Measurements from ENCODE around the gene SPAG9.

SPAG9 gene

GRCh38 chr17:51159604-51160003 lies 38.9 kb upstream of the SPAG9 start:
- Histone ChIP-seq H3K36me3 (ENCODE audit: low read depth) (peaks cover 76% of the 10 kb centered on the region), H3K9me3 (ENCODE audit: severe bottlenecking) (no peaks in the 10 kb centered on the region), H3K4me1 (ENCODE audit: insufficient read depth, poor library complexity, severe bottlenecking) (peaks cover 3% of the 10 kb centered on the region), H3K27ac (ENCODE audit: poor library complexity, severe bottlenecking) (no peak overlapping the region), H3K4me3 (ENCODE audit: severe bottlenecking) (no peak overlapping the region), H3K27me3 (ENCODE audit: insufficient read depth, poor library complexity, severe bottlenecking) (no peaks in the 10 kb centered on the region)
- ATAC-seq (ENCODE audit: low read depth), result no peak
- no peak for DNase-seq (ENCODE audit: low spot score)
- no peak for TF ChIP-seq CTCF (IDR thresholded peaks at IDR 0.05; ENCODE audit: poor library complexity, severe bottlenecking)

- no peak overlapping the region for H3K4me3 ChIP-seq (ENCODE audit: severe bottlenecking)
- peaks cover 13% of the 10 kb centered on the region for H3K4me1 ChIP-seq (ENCODE audit: insufficient read depth, poor library complexity, severe bottlenecking)
- no peak for DNase-seq (ENCODE audit: low spot score)
- TF ChIP-seq CTCF (IDR thresholded peaks at IDR 0.05; ENCODE audit: poor library complexity, severe bottlenecking), result no peak
- no peaks in the 10 kb centered on the region for H3K9me3 ChIP-seq (ENCODE audit: severe bottlenecking)
- no peak for ATAC-seq (ENCODE audit: low read depth)
- no peak overlapping the region for H3K27ac ChIP-seq (ENCODE audit: poor library complexity, severe bottlenecking)
- H3K27me3 ChIP-seq (ENCODE audit: insufficient read depth, poor library complexity, severe bottlenecking), result no peaks in the 10 kb centered on the region
- H3K36me3 ChIP-seq (ENCODE audit: low read depth), result peaks cover 51% of the 10 kb centered on the region
Observed at GRCh38 chr17:51155416-51155815, 34.7 kb upstream of the SPAG9 start.

GRCh38 chr17:51154176-51154575 lies 33.5 kb upstream of the SPAG9 start:
- peaks cover 13% of the 10 kb centered on the region for H3K4me1 ChIP-seq (ENCODE audit: insufficient read depth, poor library complexity, severe bottlenecking)
- peak overlapping the region; percentile 55 for H3K4me3 ChIP-seq (ENCODE audit: severe bottlenecking)
- H3K27ac ChIP-seq (ENCODE audit: poor library complexity, severe bottlenecking), result peak overlapping the region; percentile 59
- TF ChIP-seq CTCF (IDR thresholded peaks at IDR 0.05; ENCODE audit: poor library complexity, severe bottlenecking), result no peak
- ATAC-seq (ENCODE audit: low read depth) (no peak), DNase-seq (ENCODE audit: low spot score) (no peak)
- no peaks in the 10 kb centered on the region for H3K9me3 ChIP-seq (ENCODE audit: severe bottlenecking)
- peaks cover 39% of the 10 kb centered on the region for H3K36me3 ChIP-seq (ENCODE audit: low read depth)
- H3K27me3 ChIP-seq (ENCODE audit: insufficient read depth, poor library complexity, severe bottlenecking), result no peaks in the 10 kb centered on the region

- no peaks in the 10 kb centered on the region for H3K27me3 ChIP-seq (ENCODE audit: insufficient read depth, poor library complexity, severe bottlenecking)
- H3K36me3 ChIP-seq (ENCODE audit: low read depth), result peaks cover 31% of the 10 kb centered on the region
- peak; percentile 96 for TF ChIP-seq CTCF (IDR thresholded peaks at IDR 0.05; ENCODE audit: poor library complexity, severe bottlenecking)
- ATAC-seq (ENCODE audit: low read depth), result peak; percentile 94
- H3K4me1 ChIP-seq (ENCODE audit: insufficient read depth, poor library complexity, severe bottlenecking), result peaks cover 13% of the 10 kb centered on the region
- no peaks in the 10 kb centered on the region for H3K9me3 ChIP-seq (ENCODE audit: severe bottlenecking)
- peak; percentile 96 for DNase-seq (ENCODE audit: low spot score)
- H3K27ac ChIP-seq (ENCODE audit: poor library complexity, severe bottlenecking), result peak within 1 kb of the TSS; percentile 59
- H3K4me3 ChIP-seq (ENCODE audit: severe bottlenecking), result peak within 1 kb of the TSS; percentile 55
Observed at GRCh38 chr17:51153210-51154072, 32.8 kb upstream of the SPAG9 start, which contains the start of gene NME1. Gene NME1 (plus strand): TSS chr17:51153559. CDS start chr17:51155655, 2,096 bp downstream.

- H3K27ac ChIP-seq (ENCODE audit: poor library complexity, severe bottlenecking), result peak overlapping the region; percentile 59
- DNase-seq (ENCODE audit: low spot score) (no peak), ATAC-seq (ENCODE audit: low read depth) (peak; percentile 4; the same call in 1 of the 3 replicates)
- peaks cover 13% of the 10 kb centered on the region for H3K4me1 ChIP-seq (ENCODE audit: insufficient read depth, poor library complexity, severe bottlenecking)
- peaks cover 25% of the 10 kb centered on the region for H3K36me3 ChIP-seq (ENCODE audit: low read depth)
- H3K27me3 ChIP-seq (ENCODE audit: insufficient read depth, poor library complexity, severe bottlenecking), result no peaks in the 10 kb centered on the region
- H3K4me3 ChIP-seq (ENCODE audit: severe bottlenecking), result peak overlapping the region; percentile 55
- no peak for TF ChIP-seq CTCF (IDR thresholded peaks at IDR 0.05; ENCODE audit: poor library complexity, severe bottlenecking)
- H3K9me3 ChIP-seq (ENCODE audit: severe bottlenecking), result no peaks in the 10 kb centered on the region
Observed at GRCh38 chr17:51152766-51153209, 32.1 kb upstream of the SPAG9 start.
